Nephron progenitor cell (in vitro differentiated cells): ENCODE measurements around the gene IVD.

ENCODE experiments used
- DNase-seq: peaks from one replicate; pipeline ENCODE4 v3.0.0; 2021
- H3K27ac Mint-ChIP-seq: 2 replicates; pipeline ENCODE4 v1.8.0; 2021; ENCODE audit warnings: mild to moderate bottlenecking, moderate library complexity, mixed read lengths
- H3K27me3 Mint-ChIP-seq: 2 replicates; pipeline ENCODE4 v1.8.0; 2021; ENCODE audit warnings: mild to moderate bottlenecking, low read depth, mixed read lengths; ENCODE audit not compliant: poor library complexity
- H3K36me3 Mint-ChIP-seq: 2 replicates; pipeline ENCODE4 v1.8.0; 2021; ENCODE audit warnings: low read depth, mixed read lengths
- H3K4me1 Mint-ChIP-seq: 2 replicates; pipeline ENCODE4 v1.8.0; 2021; ENCODE audit warnings: mixed read lengths
- H3K4me3 Mint-ChIP-seq: 2 replicates; pipeline ENCODE4 v1.8.0; 2021; ENCODE audit warnings: mild to moderate bottlenecking, moderate library complexity, mixed read lengths
- H3K9me3 Mint-ChIP-seq: 2 replicates; pipeline ENCODE4 v1.8.0; 2021; ENCODE audit warnings: mild to moderate bottlenecking, moderate library complexity, mixed read lengths
- CTCF ChIP-seq: fragments of 200-600 bp; sonication (generic); IDR thresholded peaks from 2 replicates; pipeline ENCODE4 v1.5.0; 2021; ENCODE audit warnings: antibody characterized with exemption

The IVD gene

GRCh38 chr15:40441565-40442531 is 36.3 kb downstream of the IVD start:
- Mint-ChIP-seq H3K9me3 (no peaks in the 10 kb centered on the region), H3K27me3 (peaks cover 16% of the 10 kb centered on the region), H3K4me3 (peak overlapping the region; percentile 91), H3K27ac (no peak overlapping the region), H3K4me1 (peaks cover 78% of the 10 kb centered on the region), H3K36me3 (no peaks in the 10 kb centered on the region)
- TF ChIP-seq CTCF = no peak
- peak; percentile 65 for DNase-seq

- Mint-ChIP-seq H3K4me1 (peaks cover 66% of the 10 kb centered on the region), H3K27me3 (peaks cover 6% of the 10 kb centered on the region), H3K27ac (no peak overlapping the region), H3K36me3 (no peaks in the 10 kb centered on the region), H3K4me3 (peak overlapping the region; percentile 89), H3K9me3 (no peaks in the 10 kb centered on the region)
- no peak for TF ChIP-seq CTCF
- no peak for DNase-seq
Observed at GRCh38 chr15:40443255-40443654, 37.7 kb downstream of the IVD start.

- Mint-ChIP-seq H3K4me3 (peak overlapping the region; percentile 89), H3K4me1 (peaks cover 60% of the 10 kb centered on the region), H3K27ac (no peak overlapping the region), H3K9me3 (no peaks in the 10 kb centered on the region), H3K36me3 (no peaks in the 10 kb centered on the region), H3K27me3 (peaks cover 6% of the 10 kb centered on the region)
- DNase-seq = no peak
- TF ChIP-seq CTCF = no peak
Observed at GRCh38 chr15:40443846-40444245, 38.3 kb downstream of the IVD start.

GRCh38 chr15:40444736-40445135 is 39.1 kb downstream of the IVD start:
- H3K36me3 Mint-ChIP-seq = peaks cover 4% of the 10 kb centered on the region
- no peak overlapping the region for H3K27ac Mint-ChIP-seq
- H3K4me3 Mint-ChIP-seq = peak overlapping the region; percentile 56
- no peaks in the 10 kb centered on the region for H3K9me3 Mint-ChIP-seq
- no peak for DNase-seq
- peaks cover 57% of the 10 kb centered on the region for H3K4me1 Mint-ChIP-seq
- peaks cover 3% of the 10 kb centered on the region for H3K27me3 Mint-ChIP-seq
- TF ChIP-seq CTCF = no peak

- Mint-ChIP-seq H3K36me3 (peaks cover 4% of the 10 kb centered on the region), H3K4me1 (peaks cover 58% of the 10 kb centered on the region), H3K27me3 (peaks cover 3% of the 10 kb centered on the region), H3K9me3 (no peaks in the 10 kb centered on the region), H3K27ac (peak overlapping the region; percentile 40), H3K4me3 (peak overlapping the region; percentile 68)
- no peak for TF ChIP-seq CTCF
- DNase-seq = no peak
Observed at GRCh38 chr15:40445421-40445922, 39.9 kb downstream of the IVD start.
